Endothelial cell of umbilical vein (primary cell): ENCODE measurements around the gene ADGRG2. TPM values are rescaled to one million over a fixed set of nuclear protein-coding genes. Genes with fewer than 3 reads are reported as not detected.

Source experiments
- BruUV-seq: library from RNA; stranded (reverse); fragments of 400-500 nt; replicated peaks from 2 replicates; lab custom pipeline; 2021; lab: Mats Ljungman, UMichigan
- CTCF ChIA-PET: fragments of 300-600, 350-600 bp; sonication (Branson Sonifier 250); formaldehyde crosslinking; loops from one replicate; lab custom pipeline; 2021; ENCODE audit warnings: antibody characterized with exemption, inconsistent platforms; lab: Charles Lee
- POLR2A ChIA-PET: fragments of 300-600, 350-600 bp; sonication (Branson Sonifier 250); formaldehyde crosslinking; loops from one replicate; lab custom pipeline; 2021; ENCODE audit warnings: antibody characterized with exemption, inconsistent platforms; lab: Charles Lee
- DNase-seq: peaks from one replicate; pipeline ENCODE4 v3.0.0-alpha.2; 2011; ENCODE audit warnings: low read depth, low spot score
- FAIRE-seq: peaks from 2 replicates; lab custom pipeline; 2011; peaks lifted over from hg19 to GRCh38; lab: Jason Lieb, UNC
- H2AFZ ChIP-seq: 2 replicates; pipeline ENCODE4 v1.6.0; 2012; ENCODE audit warnings: low read depth, low read length, control low read depth, inconsistent platforms
- H3K27ac ChIP-seq: 2 replicates; pipeline ENCODE4 v1.5.1; 2011; ENCODE audit warnings: low read depth, mild to moderate bottlenecking, control low read depth, low read length, moderate library complexity; ENCODE audit not compliant: insufficient read depth
- H3K27me3 ChIP-seq, 2 experiments: 2 replicates each; pipeline versions ENCODE4 v1.6.0 to v1.6.1; 2011; ENCODE audit warnings: low read length in 2 of 2, mixed read lengths in 1 of 2; ENCODE audit not compliant: control insufficient read depth in 2 of 2, insufficient read depth in 2 of 2
- H3K36me3 ChIP-seq, 2 experiments: 2 replicates in 1 of 2; 3 replicates in 1 of 2; pipeline ENCODE4 v1.5.1; 2011; ENCODE audit warnings: low read length in 2 of 2, mild to moderate bottlenecking in 1 of 2, moderate library complexity in 1 of 2; ENCODE audit not compliant: control insufficient read depth in 2 of 2, insufficient read depth in 2 of 2; ENCODE audit errors: extremely low read depth in 1 of 2
- H3K4me1 ChIP-seq: 3 replicates; pipeline ENCODE4 v1.5.1; 2011; ENCODE audit warnings: mild to moderate bottlenecking, low read length; ENCODE audit not compliant: control insufficient read depth, insufficient read depth; ENCODE audit errors: extremely low read depth
- H3K4me2 ChIP-seq: 2 replicates; pipeline ENCODE4 v1.6.1; 2011; ENCODE audit warnings: low read length, control low read depth, mixed read lengths; ENCODE audit not compliant: insufficient read depth
- H3K4me3 ChIP-seq, 3 experiments: fragments of 200-600 bp in 1 of 3; sonication (generic), shearing (Covaris generic) in 1 of 3; replicated peaks in 1 of 3; 2 replicates each; pipeline ENCODE4 v1.5.1; 2011 to 2016; ENCODE audit warnings: control low read depth in 3 of 3, low read length in 3 of 3, mild to moderate bottlenecking in 2 of 3, inconsistent platforms in 1 of 3, low read depth in 1 of 3, moderate library complexity in 1 of 3; ENCODE audit not compliant: insufficient read depth in 1 of 3
- H3K79me2 ChIP-seq: 2 replicates; pipeline ENCODE4 v1.6.0; 2012; ENCODE audit warnings: low read length, inconsistent platforms; ENCODE audit not compliant: control insufficient read depth, insufficient read depth
- H3K9ac ChIP-seq: replicated peaks from 2 replicates; pipeline ENCODE3; 2011; ENCODE audit warnings: low read length, control low read depth; ENCODE audit not compliant: insufficient read depth; ENCODE audit errors: extremely low read depth
- H3K9me1 ChIP-seq: replicated peaks from 3 replicates; pipeline ENCODE4 v1.6.0; 2011; ENCODE audit warnings: mild to moderate bottlenecking, low read length; ENCODE audit not compliant: control insufficient read depth, insufficient read depth; ENCODE audit errors: extremely low read depth
- H3K9me3 ChIP-seq: replicated peaks from 2 replicates; pipeline ENCODE4 v1.5.1; 2012; ENCODE audit warnings: low read length, inconsistent platforms; ENCODE audit not compliant: control insufficient read depth, insufficient read depth
- H4K20me1 ChIP-seq: replicated peaks from 2 replicates; pipeline ENCODE3; 2011; ENCODE audit warnings: mild to moderate bottlenecking, low read length; ENCODE audit not compliant: control insufficient read depth, insufficient read depth; ENCODE audit errors: extremely low read depth
- CTCF ChIP-seq, 2 donors: IDR thresholded peaks; 1 replicate in 1 of 2; 2 replicates in 1 of 2; pipeline ENCODE4 v1.5.1; 2011; ENCODE audit warnings: low read length in 2 of 2, mild to moderate bottlenecking in 2 of 2, moderate library complexity in 2 of 2, control low read depth in 1 of 2, inconsistent platforms in 1 of 2, low read depth in 1 of 2; ENCODE audit not compliant: insufficient read depth in 1 of 2; ENCODE audit errors: extremely low read depth in 1 of 2
- EZH2 ChIP-seq: IDR thresholded peaks from 2 replicates; pipeline ENCODE4 v1.6.1; 2012; ENCODE audit warnings: borderline replicate concordance, low read depth, mild to moderate bottlenecking, moderate library complexity, low read length, inconsistent platforms; ENCODE audit not compliant: severe bottlenecking
- FOS ChIP-seq: IDR thresholded peaks from 2 replicates; pipeline ENCODE4 v1.6.1; 2011; ENCODE audit warnings: mild to moderate bottlenecking, low read length, moderate library complexity, borderline replicate concordance; ENCODE audit not compliant: insufficient read depth
- GATA2 ChIP-seq: IDR thresholded peaks from 2 replicates; pipeline ENCODE4 v1.7.0; 2011; ENCODE audit warnings: low read depth, mild to moderate bottlenecking, moderate library complexity, mixed read lengths, low read length; ENCODE audit not compliant: insufficient read length, insufficient read depth
- JUN ChIP-seq: IDR thresholded peaks from 2 replicates; pipeline ENCODE4 v1.6.1; 2011; ENCODE audit warnings: borderline replicate concordance, low read depth; ENCODE audit not compliant: insufficient read length, insufficient read depth
- MYC ChIP-seq: IDR thresholded peaks from one replicate; pipeline ENCODE4 v1.6.1; 2011; ENCODE audit warnings: mild to moderate bottlenecking, low read depth, low read length
- POLR2A ChIP-seq: IDR thresholded peaks from 2 replicates; pipeline ENCODE4 v1.6.1; 2012; ENCODE audit warnings: low read depth, mild to moderate bottlenecking, control low read depth, low read length
- POLR2AphosphoS5 ChIP-seq: IDR thresholded peaks from 2 replicates; pipeline ENCODE4 v1.6.1; 2012; ENCODE audit warnings: low read depth, mild to moderate bottlenecking, control low read depth, low read length, moderate library complexity; ENCODE audit not compliant: insufficient read depth
- dilution Hi-C: fragments of 300-500 bp; cut with MboI; formaldehyde crosslinking; loops from one replicate; pipeline ENCODE4 v1.15.0; 2019; ENCODE audit warnings: low sequenced_read_pairs; ENCODE audit not compliant: extremely low pct_ligation_motif_present
- intact Hi-C: fragments of 100-400 bp; cut with micrococcal nuclease; formaldehyde crosslinking; loops from one replicate; pipeline ENCODE4 v1.10.0; 2022
- polyA plus RNA-seq, 4 experiments: library from polyadenylated mRNA; depleted of rRNA in 3 of 4; stranded (reverse) in 3 of 4; unstranded in 1 of 4; fragments of >200 nt; gene quantifications; 2 replicates each; pipeline versions ENCODE4 v1.2.1 to v1.2.3, GENCODE V29; 2011 to 2012; ENCODE audit warnings: missing spikeins in 1 of 4
- total RNA-seq: library from RNA; stranded (reverse); gene quantifications from 2 replicates; pipeline ENCODE4 v1.2.3, GENCODE V29; 2021
- TF ChIP-seq, protein P1 (sequence below): IDR thresholded peaks from 2 replicates; pipeline ENCODE4 v1.6.1; 2011; ENCODE audit not compliant: insufficient read depth, insufficient read length

The ADGRG2 gene
- total and polyA plus RNA-seq, 2 donors (not counting 3 experiments of a cell fraction or from before 2014, with no cell fraction given) = not detected

DNA sequence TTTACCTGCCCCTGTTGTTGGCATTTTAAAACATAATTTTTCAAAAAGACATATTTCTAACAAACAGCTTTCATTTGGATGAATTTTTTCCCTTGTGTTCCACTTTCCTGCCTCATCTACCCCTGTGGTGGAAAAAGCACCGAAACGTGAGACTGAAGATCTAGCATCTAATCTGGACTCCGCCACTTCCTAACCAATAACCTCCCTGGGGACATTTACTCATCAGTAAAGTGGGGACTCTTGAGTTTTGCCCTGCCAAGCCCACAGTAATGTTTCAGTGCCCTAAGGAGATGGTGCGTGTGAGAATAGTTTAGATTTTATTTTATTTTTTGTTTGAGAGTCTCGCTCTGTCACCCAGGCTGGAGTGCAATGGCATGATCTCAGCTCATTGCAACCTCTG, 56.7 kb downstream of the ADGRG2 start:
- H3K9ac ChIP-seq = no peak overlapping the region
- BruUV-seq = no TSS peak
- H3K79me2 ChIP-seq = no peaks in the 10 kb centered on the region
- no peaks in the 10 kb centered on the region for H3K9me1 ChIP-seq
- no peak for FAIRE-seq
- no peaks in the 10 kb centered on the region for H3K4me1 ChIP-seq
- dilution Hi-C loops (no loop called here), intact Hi-C loops (no loop called here)
- H3K36me3 ChIP-seq = no peaks in the 10 kb centered on the region
- H3K4me2 ChIP-seq = no peak overlapping the region
- H2AFZ ChIP-seq = no peak overlapping the region
- CTCF ChIA-PET = interaction anchor here (0.7 kb wide), 1 partner anchor 153 kb away, joined by 4 read pairs; no protein-coding TSS in a partner anchor
- no peaks in the 10 kb centered on the region for H3K9me3 ChIP-seq
- H3K4me3 ChIP-seq = no peak overlapping the region
- POLR2A ChIA-PET = no interaction called here
- TF ChIP-seq JUN (no peak), POLR2AphosphoS5 (no peak), EZH2 (no peak), CTCF (IDR thresholded peaks at IDR 0.05; ENCODE audit: extremely low read depth in 1 of 2, insufficient read depth in 1 of 2, low read depth in 1 of 2, low read length in 2 of 2) (no peak), POLR2A (no peak), GATA2 (no peak), MYC (no peak), FOS (no peak)
- TF ChIP-seq, protein P1, sequence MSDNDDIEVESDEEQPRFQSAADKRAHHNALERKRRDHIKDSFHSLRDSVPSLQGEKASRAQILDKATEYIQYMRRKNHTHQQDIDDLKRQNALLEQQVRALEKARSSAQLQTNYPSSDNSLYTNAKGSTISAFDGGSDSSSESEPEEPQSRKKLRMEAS = no peak
- no peak for DNase-seq
- H4K20me1 ChIP-seq = no peaks in the 10 kb centered on the region
- no peaks in the 10 kb centered on the region for H3K27me3 ChIP-seq
- H3K27ac ChIP-seq = no peak overlapping the region
